GM12875 (cell line): ENCODE data around the gene SLC9A2.
A peak's percentile ranks its signal among the peaks of the same experiment; 100 is the strongest.

Source experiments
- H3K4me3 ChIP-seq: one replicate; pipeline ENCODE4 v1.5.1; 2011; ENCODE audit warnings: low read depth, low read length, control low read depth
- CTCF ChIP-seq: IDR thresholded peaks from 2 replicates; pipeline ENCODE4 v1.5.1; 2011; ENCODE audit warnings: low read depth, mild to moderate bottlenecking, control low read depth, inconsistent platforms, low read length, moderate library complexity, borderline replicate concordance; ENCODE audit not compliant: insufficient read depth

The SLC9A2 gene

GRCh38 chr2:102724553-102724952 is 105.2 kb downstream of the SLC9A2 start:
- no peak overlapping the region for H3K4me3 ChIP-seq
- no peak for TF ChIP-seq CTCF

- no peak for TF ChIP-seq CTCF
- H3K4me3 ChIP-seq: no peak overlapping the region
Observed at GRCh38 chr2:102726128-102727087, 107.1 kb downstream of the SLC9A2 start.

GRCh38 chr2:102735416-102736109 is 116.2 kb downstream of the SLC9A2 start:
- TF ChIP-seq CTCF: no peak

GRCh38 chr2:102736110-102736409 is 116.7 kb downstream of the SLC9A2 start:
- peak overlapping the region; percentile 70 for H3K4me3 ChIP-seq
- TF ChIP-seq CTCF: no peak

More at GRCh38 chr2:102735416-102736109, 116.2 kb downstream of the SLC9A2 start:
- H3K4me3 ChIP-seq: peak overlapping the region; percentile 70

GRCh38 chr2:102736410-102737409 is 117.4 kb downstream of the SLC9A2 start:
- peak overlapping the region; percentile 70 for H3K4me3 ChIP-seq

More at GRCh38 chr2:102736410-102737409, 117.4 kb downstream of the SLC9A2 start:
- no peak for TF ChIP-seq CTCF
